ENCODE measurements around the gene PTCH1. TPM values are rescaled to one million over a fixed set of nuclear protein-coding genes. Genes with fewer than 3 reads are reported as not detected.
A peak's percentile ranks its signal among the peaks of the same experiment; 100 is the strongest.

The PTCH1 gene
- total and polyA plus RNA-seq, 2 experiments from 2014 or later, result 21.4 to 34.1 TPM

- Histone ChIP-seq H2AFZ (peak overlapping the region; percentile 93), H3K36me3 (ENCODE audit: insufficient read depth) (no peaks in the 10 kb centered on the region), H3F3A (replicated peaks; ENCODE audit: low read depth) (no peaks in the 10 kb centered on the region), H3K9me2 (ENCODE audit: insufficient read depth) (peaks cover 15% of the 10 kb centered on the region), H4K20me1 (replicated peaks; ENCODE audit: insufficient read depth) (no peaks in the 10 kb centered on the region), H3K4me3 (no peak overlapping the region), H3K27me3 (ENCODE audit: insufficient read depth) (no peaks in the 10 kb centered on the region), H3K4me2 (peak overlapping the region; percentile 31; the same call in 1 of the 2 replicates), H3K27ac (ENCODE audit: low read depth) (no peak overlapping the region), H3K4me1 (ENCODE audit: insufficient read depth) (peaks cover 3% of the 10 kb centered on the region; the same call in 1 of the 2 replicates), H3K79me2 (replicated peaks; ENCODE audit: insufficient read depth) (no peaks in the 10 kb centered on the region)
- Mint-ChIP-seq H3K4me3 (no peak overlapping the region; the same call in 2 of the 3 replicates), H3K4me1 (peaks cover 10% of the 10 kb centered on the region), H3K36me3 (ENCODE audit: low read depth) (peaks cover 9% of the 10 kb centered on the region), H3K27ac (no peak overlapping the region), H3K9me3 (peaks cover 13% of the 10 kb centered on the region), H3K27me3 (ENCODE audit: insufficient read depth, low read depth, poor library complexity) (peaks cover 8% of the 10 kb centered on the region)
- peak; percentile 53 for DNase-seq (ENCODE audit: low spot score)
- TF ChIP-seq NANOG (IDR thresholded peaks at IDR 0.05; ENCODE audit: borderline replicate concordance) (no peak), ZNF462 (CRISPR knock-in tag; IDR thresholded peaks at IDR 0.05) (no peak), POLR2AphosphoS5 (IDR thresholded peaks at IDR 0.05; ENCODE audit: low read depth) (no peak), ZNF331 (CRISPR knock-in tag; IDR thresholded peaks at IDR 0.05; ENCODE audit: low read depth) (no peak), STAT1 (IDR thresholded peaks at IDR 0.05; ENCODE audit: unreplicated experiment) (no peak), EZH2 (IDR thresholded peaks at IDR 0.05; ENCODE audit: low read depth, unreplicated experiment) (no peak)
- peak; percentile 95 for ATAC-seq
Observed at GRCh38 chr9:95434116-95435073, 82.4 kb downstream of the PTCH1 start.

All from GM23338 (cell line).